ENCODE measurements around the gene CD83. TPM values are rescaled to one million over a fixed set of nuclear protein-coding genes. Genes with fewer than 3 reads are reported as not detected.

The CD83 gene
- total and polyA plus RNA-seq, 9 of the 15 experiments (the other 6 are each of a cell fraction or from before 2014, with no cell fraction given), result 2.5 to 4.1 (median 3.4) TPM

GRCh38 chr6:14100138-14100537 is 17.4 kb upstream of the CD83 start:
- Histone ChIP-seq H3K4me2 (ENCODE audit: insufficient read depth, low read length) (no peak overlapping the region), H3K9me1 (ENCODE audit: control insufficient read depth, insufficient read depth, low read length) (no peaks in the 10 kb centered on the region), H3K9ac (ENCODE audit: insufficient read depth in 1 of 2, low read depth in 2 of 2, low read length in 2 of 2) (no peak overlapping the region), H4K20me1 (replicated peaks; ENCODE audit: control insufficient read depth, insufficient read depth, low read length) (no peaks in the 10 kb centered on the region), H3K79me2 (ENCODE audit: control insufficient read depth, insufficient read depth, low read length) (no peaks in the 10 kb centered on the region), H2AFZ (ENCODE audit: low read depth, low read length) (no peak overlapping the region), H3K27ac (ENCODE audit: extremely low read depth, low read depth, low read length) (no peak overlapping the region), H3K4me1 (replicated peaks in 1 of 2; ENCODE audit: control insufficient read depth in 2 of 2, insufficient read depth in 2 of 2, low read length in 2 of 2) (no peaks in the 10 kb centered on the region), H3K4me3 (no peak overlapping the region), H3K27me3 (ENCODE audit: control insufficient read depth in 2 of 2, insufficient read depth in 2 of 2, low read length in 2 of 2) (peaks cover 0 to 5% of the 10 kb centered on the region in 2 experiments; a peak in 2 of 5 replicates), H3K36me3 (ENCODE audit: control insufficient read depth, insufficient read depth, low read length) (no peaks in the 10 kb centered on the region), H3K9me3 (replicated peaks; ENCODE audit: control insufficient read depth, insufficient read depth, low read depth, low read length) (no peaks in the 10 kb centered on the region)
- peak; percentile 38; the same call in 1 of the 2 replicates for TF ChIP-seq NFIC (IDR thresholded peaks at IDR 0.05)
- no peak for TF ChIP-seq ZSCAN29 (IDR thresholded peaks at IDR 0.05)
- in situ Hi-C loops (cut with MboI) (no loop called here), intact Hi-C loops (cut with micrococcal nuclease) (no loop called here)
- BruUV-seq (replicated peaks), result no TSS peak
- 44% methylated on average over 3 of the region's 3 CpGs for WGBS (ENCODE audit: insufficient coverage, low coverage, missing lambda C conversion rate)
- CTCF ChIA-PET (ENCODE audit: low intra/inter-chr PET ratio), result no interaction called here
- no peak for FAIRE-seq
- DNase-seq (ENCODE audit: extremely low read depth in 1 of 4, low spot score in 3 of 4), result no peak
- POLR2A ChIA-PET, result interaction anchor here (1.7 kb wide), 1 partner anchor 10 kb away, joined by 9 read pairs; no protein-coding TSS in a partner anchor
- ATAC-seq, result no peak

- no peak overlapping the region for H3K4me2 ChIP-seq (ENCODE audit: insufficient read depth, low read length)
- in situ Hi-C loops (cut with MboI), result no loop called here
- peaks cover 0 to 5% of the 10 kb centered on the region in 2 experiments; a peak in 2 of 5 replicates for H3K27me3 ChIP-seq (ENCODE audit: control insufficient read depth in 2 of 2, insufficient read depth in 2 of 2, low read length in 2 of 2)
- 18% methylated on average over 4 of the region's 5 CpGs for WGBS (ENCODE audit: insufficient coverage, low coverage, missing lambda C conversion rate)
- H3K9me1 ChIP-seq (ENCODE audit: control insufficient read depth, insufficient read depth, low read length), result no peaks in the 10 kb centered on the region
- no peaks in the 10 kb centered on the region for H3K9me3 ChIP-seq (replicated peaks; ENCODE audit: control insufficient read depth, insufficient read depth, low read depth, low read length)
- ChIA-PET CTCF (ENCODE audit: low intra/inter-chr PET ratio) (no interaction called here), POLR2A (interaction anchor here (1.1 to 1.7 kb wide), 3 partner anchors 9 to 24 kb away, joined by 3 to 9 read pairs (median 3); no protein-coding TSS in a partner anchor)
- H3K27ac ChIP-seq (ENCODE audit: extremely low read depth, low read depth, low read length), result no peak overlapping the region
- H3K9ac ChIP-seq (ENCODE audit: insufficient read depth in 1 of 2, low read depth in 2 of 2, low read length in 2 of 2), result no peak overlapping the region
- no peaks in the 10 kb centered on the region for H3K36me3 ChIP-seq (ENCODE audit: control insufficient read depth, insufficient read depth, low read length)
- no peaks in the 10 kb centered on the region for H4K20me1 ChIP-seq (replicated peaks; ENCODE audit: control insufficient read depth, insufficient read depth, low read length)
- DNase-seq (ENCODE audit: extremely low read depth in 1 of 4, low spot score in 3 of 4) (no peak), ATAC-seq (no peak), FAIRE-seq (no peak)
- no TSS peak for BruUV-seq (replicated peaks)
- no peak overlapping the region for H2AFZ ChIP-seq (ENCODE audit: low read depth, low read length)
- no peaks in the 10 kb centered on the region for H3K4me1 ChIP-seq (replicated peaks in 1 of 2; ENCODE audit: control insufficient read depth in 2 of 2, insufficient read depth in 2 of 2, low read length in 2 of 2)
- H3K4me3 ChIP-seq, result no peak overlapping the region
- intact Hi-C loops (cut with micrococcal nuclease), result no loop called here
- no peaks in the 10 kb centered on the region for H3K79me2 ChIP-seq (ENCODE audit: control insufficient read depth, insufficient read depth, low read length)
- TF ChIP-seq CCNT2 (IDR thresholded peaks at IDR 0.05; ENCODE audit: borderline replicate concordance, extremely low read depth, insufficient read length, low read depth, low read length), result no peak
- no peak for TF ChIP-seq SETDB1 (IDR thresholded peaks at IDR 0.05; ENCODE audit: low read length)
- no peak for TF ChIP-seq NR0B1 (IDR thresholded peaks at IDR 0.05; ENCODE audit: partially characterized antibody)
- no peak for TF ChIP-seq SMARCB1 (IDR thresholded peaks at IDR 0.05; ENCODE audit: insufficient read length, low read depth)
- no peak for TF ChIP-seq E2F6 (IDR thresholded peaks at IDR 0.05; ENCODE audit: borderline replicate concordance in 1 of 2, extremely low read depth in 1 of 2, insufficient read depth in 1 of 2, insufficient read length in 1 of 2, low read depth in 1 of 2, low read length in 1 of 2, poor library complexity in 1 of 2, severe bottlenecking in 1 of 2)
- TF ChIP-seq POLR2B (IDR thresholded peaks at IDR 0.05; ENCODE audit: low read depth, partially characterized antibody), result no peak
- TF ChIP-seq CBFA2T2 (conservative IDR thresholded peaks at IDR 0.05), result no peak
- TF ChIP-seq ZNF511 (CRISPR knock-in tag; IDR thresholded peaks at IDR 0.05), result no peak
- no peak for TF ChIP-seq ZNF253 (CRISPR knock-in tag; conservative IDR thresholded peaks at IDR 0.05)
- TF ChIP-seq ZNF830 (CRISPR knock-in tag; IDR thresholded peaks at IDR 0.05), result no peak
- TF ChIP-seq NELFE (IDR thresholded peaks at IDR 0.05; ENCODE audit: insufficient read depth, insufficient read length), result no peak
Observed at GRCh38 chr6:14100966-14101365, 16.6 kb upstream of the CD83 start.

Data from K562 (cell line).